Urinary bladder (tissue), 4 donors: Measurements from ENCODE around the gene TJP3. TPM values are rescaled to one million over a fixed set of nuclear protein-coding genes. Genes with fewer than 3 reads are reported as not detected.
A peak's percentile ranks its signal among the peaks of the same experiment; 100 is the strongest.

Experiments
- DNase-seq: peaks from one replicate; pipeline ENCODE4 v3.0.0-alpha.2; 2015; ENCODE audit errors: extremely low spot score
- H3K27ac ChIP-seq: one replicate; pipeline ENCODE4 v1.5.1; 2013; ENCODE audit warnings: low read depth, mild to moderate bottlenecking, moderate library complexity
- H3K36me3 ChIP-seq: one replicate; pipeline ENCODE4 v1.6.1; 2013; ENCODE audit warnings: mild to moderate bottlenecking, moderate library complexity; ENCODE audit not compliant: insufficient read depth
- H3K4me1 ChIP-seq: one replicate; pipeline ENCODE4 v1.6.1; 2013; ENCODE audit warnings: mild to moderate bottlenecking, moderate library complexity; ENCODE audit not compliant: insufficient read depth
- H3K4me3 ChIP-seq: one replicate; pipeline ENCODE4 v1.5.1; 2013; ENCODE audit warnings: low read depth, low read length
- WGBS: extraction: QIAGEN DNeasy Blood & Tissue Kit; methylation state at CpG from one replicate; pipeline ENCODE4 v1.1.7; 2013; 5-methylcytosine and 5-hydroxymethylcytosine counted together
- polyA plus RNA-seq: library from polyadenylated mRNA; stranded (reverse); fragments of 200-250 nt; gene quantifications from one replicate; pipeline ENCODE4 v1.2.3, GENCODE V29; 2013
- total RNA-seq: library from RNA; depleted of rRNA; stranded (reverse); fragments of >200 nt; gene quantifications from one replicate; pipeline ENCODE4 v1.2.3, GENCODE V29; 2014
- donor health status: healthy with polysubstance abuse.
- donor health status: healthy.

Gene TJP3
- total and polyA plus RNA-seq, 2 donors, result 2.8 to 3.1 TPM

GRCh38 chr19:3679581-3679980, 28.6 kb upstream of the TJP3 start:
- H3K36me3 ChIP-seq, result peaks cover under 1% of the 10 kb centered on the region
- 94% methylated on average over 13 of the region's 13 CpGs for WGBS
- no peak overlapping the region for H3K4me3 ChIP-seq
- no peak for DNase-seq
- no peak overlapping the region for H3K27ac ChIP-seq
- H3K4me1 ChIP-seq, result no peaks in the 10 kb centered on the region

- Histone ChIP-seq H3K4me1 (no peaks in the 10 kb centered on the region), H3K36me3 (peaks cover 2% of the 10 kb centered on the region), H3K27ac (no peak overlapping the region), H3K4me3 (no peak overlapping the region)
- DNase-seq, result no peak
- 92% methylated on average over 12 of the region's 12 CpGs for WGBS
These were observed 27.2 kb upstream of the TJP3 start for GRCh38 chr19:3680939-3681338.

- Histone ChIP-seq H3K27ac (no peak overlapping the region), H3K4me1 (no peaks in the 10 kb centered on the region), H3K4me3 (no peak overlapping the region), H3K36me3 (peaks cover 2% of the 10 kb centered on the region)
- no peak for DNase-seq
- 94% methylated on average over 10 of the region's 10 CpGs for WGBS
These were observed 25.9 kb upstream of the TJP3 start for GRCh38 chr19:3682286-3682685.

- no peak overlapping the region for H3K27ac ChIP-seq
- no peak overlapping the region for H3K4me3 ChIP-seq
- no peak for DNase-seq
- H3K36me3 ChIP-seq, result peaks cover 2% of the 10 kb centered on the region
- H3K4me1 ChIP-seq, result no peaks in the 10 kb centered on the region
- WGBS, result 72% methylated on average over 17 of the region's 17 CpGs
These were observed 25.3 kb upstream of the TJP3 start for GRCh38 chr19:3682741-3683404.

GRCh38 chr19:3683405-3684053, 24.7 kb upstream of the TJP3 start:
- Histone ChIP-seq H3K4me1 (no peaks in the 10 kb centered on the region), H3K27ac (no peak overlapping the region), H3K4me3 (no peak overlapping the region), H3K36me3 (peaks cover 4% of the 10 kb centered on the region)
- 66% methylated on average over 26 of the region's 26 CpGs for WGBS
- DNase-seq, result no peak

- 92% methylated on average over 23 of the region's 23 CpGs for WGBS
- peaks cover 4% of the 10 kb centered on the region for H3K36me3 ChIP-seq
- H3K4me3 ChIP-seq, result no peak overlapping the region
- no peak for DNase-seq
- H3K27ac ChIP-seq, result no peak overlapping the region
- no peaks in the 10 kb centered on the region for H3K4me1 ChIP-seq
These were observed 23.9 kb upstream of the TJP3 start for GRCh38 chr19:3684054-3684816.

GRCh38 chr19:3684817-3685410, 23.3 kb upstream of the TJP3 start:
- Histone ChIP-seq H3K36me3 (peaks cover 4% of the 10 kb centered on the region), H3K27ac (no peak overlapping the region), H3K4me1 (no peaks in the 10 kb centered on the region), H3K4me3 (no peak overlapping the region)
- DNase-seq, result no peak
- WGBS, result 84% methylated on average over 8 of the region's 8 CpGs

GRCh38 chr19:3687393-3687773, 20.8 kb upstream of the TJP3 start:
- 84% methylated on average over 12 of the region's 12 CpGs for WGBS
- no peak for DNase-seq
- H3K4me3 ChIP-seq, result no peak overlapping the region
- no peak overlapping the region for H3K27ac ChIP-seq
- H3K36me3 ChIP-seq, result peaks cover 4% of the 10 kb centered on the region
- H3K4me1 ChIP-seq, result no peaks in the 10 kb centered on the region

GRCh38 chr19:3687774-3688706, 20.1 kb upstream of the TJP3 start:
- Histone ChIP-seq H3K27ac (no peak overlapping the region), H3K4me1 (no peaks in the 10 kb centered on the region), H3K4me3 (peak overlapping the region; percentile 2), H3K36me3 (peaks cover 4% of the 10 kb centered on the region)
- 56% methylated on average over 55 of the region's 55 CpGs for WGBS
- DNase-seq, result no peak

- DNase-seq, result no peak
- peaks cover 1% of the 10 kb centered on the region for H3K36me3 ChIP-seq
- no peaks in the 10 kb centered on the region for H3K4me1 ChIP-seq
- H3K27ac ChIP-seq, result no peak overlapping the region
- 93% methylated on average over 31 of the region's 31 CpGs for WGBS
- no peak overlapping the region for H3K4me3 ChIP-seq
These were observed 17.4 kb upstream of the TJP3 start for GRCh38 chr19:3690551-3691371.

GRCh38 chr19:3691372-3691716, 16.8 kb upstream of the TJP3 start:
- WGBS, result 90% methylated on average over 16 of the region's 16 CpGs
- Histone ChIP-seq H3K27ac (no peak overlapping the region), H3K4me3 (no peak overlapping the region), H3K4me1 (no peaks in the 10 kb centered on the region), H3K36me3 (peaks cover 1% of the 10 kb centered on the region)
- no peak for DNase-seq

- WGBS, result 97% methylated on average over 18 of the region's 18 CpGs
- H3K4me3 ChIP-seq, result no peak overlapping the region
- DNase-seq, result no peak
- H3K27ac ChIP-seq, result no peak overlapping the region
- no peaks in the 10 kb centered on the region for H3K4me1 ChIP-seq
- peaks cover 1% of the 10 kb centered on the region for H3K36me3 ChIP-seq
These were observed 16.5 kb upstream of the TJP3 start for GRCh38 chr19:3691726-3692125.
